HEK293 (cell line): Measurements from ENCODE around the gene ACSBG1.

Source experiments
- CTCF ChIP-seq: fragments of 450-650 bp; formaldehyde crosslinking; IDR thresholded peaks from 2 replicates; pipeline ENCODE4 v1.5.1; 2016; ENCODE audit warnings: missing biosample characterization, missing genetic modification characterization
- MYNN ChIP-seq: fragments of 450-650 bp; formaldehyde crosslinking; IDR thresholded peaks from 2 replicates; pipeline ENCODE4 v1.5.1; 2016; ENCODE audit warnings: missing biosample characterization, missing genetic modification characterization, borderline replicate concordance
- PBX3 ChIP-seq: sonication (generic); formaldehyde crosslinking; IDR thresholded peaks from 2 replicates; pipeline ENCODE4 v1.8.1; 2022; ENCODE audit warnings: mild to moderate bottlenecking, moderate library complexity, missing genetic modification reagents
- PRDM6 ChIP-seq: fragments of 450-650 bp; formaldehyde crosslinking; IDR thresholded peaks from 2 replicates; pipeline ENCODE4 v1.5.1; 2017; ENCODE audit warnings: missing biosample characterization, missing genetic modification characterization
- TSHZ1 ChIP-seq: fragments of 450-650 bp; formaldehyde crosslinking; IDR thresholded peaks from 2 replicates; pipeline ENCODE4 v1.5.1; 2016; ENCODE audit warnings: missing biosample characterization, missing genetic modification characterization, borderline replicate concordance
- ZNF416 ChIP-seq: fragments of 450-650 bp; formaldehyde crosslinking; IDR thresholded peaks from 2 replicates; pipeline ENCODE4 v1.5.1; 2016; ENCODE audit warnings: missing biosample characterization, missing genetic modification characterization
- ZNF449 ChIP-seq: fragments of 450-650 bp; formaldehyde crosslinking; IDR thresholded peaks from 2 replicates; pipeline ENCODE4 v1.5.1; 2017; ENCODE audit warnings: missing biosample characterization, mild to moderate bottlenecking, missing genetic modification characterization, moderate library complexity
- ZNF707 ChIP-seq: fragments of 450-650 bp; formaldehyde crosslinking; IDR thresholded peaks from 2 replicates; pipeline ENCODE4 v1.5.1; 2016; ENCODE audit warnings: missing biosample characterization, missing genetic modification characterization

- no peak for TF ChIP-seq PRDM6
- TF ChIP-seq CTCF (tag by site-specific recombination) = no peak
- TF ChIP-seq ZNF707 (tag by site-specific recombination) = no peak
- TF ChIP-seq MYNN = no peak
- TF ChIP-seq PBX3 (CRISPR knock-in tag) = no peak
- no peak for TF ChIP-seq TSHZ1 (tag by site-specific recombination)
- TF ChIP-seq ZNF449 (tag by site-specific recombination) = no peak
- no peak for TF ChIP-seq ZNF416
Measured at GRCh38 chr15:78142332-78142731, 92.0 kb downstream of the ACSBG1 start.
